Iris pigment epithelial cell (primary cell): Measurements from ENCODE around the gene BIVM.

Experiments
- DNase-seq: peaks from one replicate; pipeline ENCODE4 v3.0.0-alpha.2; 2011; ENCODE audit warnings: low read depth

BIVM gene

DNA sequence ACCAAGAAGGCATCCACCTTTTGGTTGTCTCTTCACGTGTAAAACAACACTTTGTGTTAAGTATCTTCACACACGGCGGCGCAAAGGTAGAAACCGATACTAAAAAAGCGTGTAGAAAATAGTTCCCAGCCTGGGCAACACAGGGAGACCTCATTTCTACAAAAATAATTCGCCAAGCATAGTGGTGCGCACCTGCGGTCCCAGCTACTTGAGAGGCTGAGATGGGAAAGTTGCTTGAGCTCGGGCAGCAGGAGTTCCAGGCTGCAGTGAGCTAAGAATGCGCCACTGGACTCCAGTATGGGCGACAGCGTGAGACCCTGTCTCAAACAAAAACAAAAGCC, 46.3 kb downstream of the BIVM start:
- DNase-seq = no peak

DNA sequence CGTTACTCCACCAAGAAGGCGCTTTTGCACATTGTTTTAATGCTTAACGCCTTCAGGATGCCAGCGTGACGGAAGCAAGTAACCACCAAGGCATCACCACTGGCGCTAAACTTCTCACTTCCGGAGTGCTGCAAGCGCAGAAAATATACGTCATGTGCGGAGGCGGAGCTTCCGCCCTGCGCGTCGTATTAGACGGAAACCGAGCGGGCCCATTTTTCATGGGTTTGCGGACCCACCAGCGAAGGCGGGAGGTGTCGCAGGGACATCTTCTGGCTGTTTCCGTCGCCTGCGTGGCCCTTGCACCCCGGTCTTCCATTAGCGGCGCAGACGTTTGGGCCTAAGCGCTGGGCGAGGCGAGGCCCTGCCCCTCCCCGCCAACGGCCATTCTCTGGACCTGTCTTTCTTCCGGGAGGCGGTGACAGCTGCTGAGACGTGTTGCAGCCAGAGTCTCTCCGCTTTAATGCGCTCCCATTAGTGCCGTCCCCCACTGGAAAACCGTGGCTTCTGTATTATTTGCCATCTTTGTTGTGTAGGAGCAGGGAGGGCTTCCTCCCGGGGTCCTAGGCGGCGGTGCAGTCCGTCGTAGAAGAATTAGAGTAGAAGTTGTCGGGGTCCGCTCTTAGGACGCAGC, 46.8 kb downstream of the BIVM start, which contains the start of gene ERCC5:
ERCC5 (plus strand) TSS at position 403 of the 631 bp plus-strand sequence. CDS start 235 bp downstream, outside the sequence.
- DNase-seq = peak; percentile 96

DNA sequence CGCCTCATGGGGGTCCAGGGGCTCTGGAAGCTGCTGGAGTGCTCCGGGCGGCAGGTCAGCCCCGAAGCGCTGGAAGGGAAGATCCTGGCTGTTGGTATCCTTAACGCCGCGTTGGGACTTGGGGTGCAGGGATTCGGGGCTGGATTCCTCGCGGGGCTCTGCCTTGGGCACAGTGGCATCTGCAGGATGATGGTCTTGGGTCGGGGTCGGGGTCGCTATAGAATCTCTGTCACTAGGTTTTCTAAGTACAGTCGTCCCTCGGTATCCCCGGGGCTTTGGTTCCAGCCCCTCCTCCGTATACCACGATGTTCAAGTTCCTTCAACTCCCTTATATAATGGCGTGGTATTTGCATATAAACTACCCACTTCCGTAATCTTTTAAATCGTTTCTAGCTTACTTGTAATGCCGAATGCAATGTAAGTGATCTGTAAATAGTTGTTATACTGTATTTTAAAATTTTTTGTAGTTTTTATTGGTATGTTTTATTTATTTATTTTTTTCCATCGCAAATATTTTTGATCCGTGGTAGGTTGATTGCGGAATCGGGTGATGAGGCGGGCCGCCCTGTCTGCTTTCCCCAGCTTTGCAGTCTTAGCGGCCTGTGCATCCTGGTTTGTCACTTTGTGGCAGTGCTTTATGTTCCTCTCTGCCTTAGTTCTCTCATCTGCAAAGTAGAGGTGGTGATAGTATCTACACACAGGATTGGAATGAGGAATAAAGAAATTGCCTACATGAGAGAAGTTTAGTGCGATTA, 47.5 kb downstream of the BIVM start:
- DNase-seq = peak; percentile 55

DNA sequence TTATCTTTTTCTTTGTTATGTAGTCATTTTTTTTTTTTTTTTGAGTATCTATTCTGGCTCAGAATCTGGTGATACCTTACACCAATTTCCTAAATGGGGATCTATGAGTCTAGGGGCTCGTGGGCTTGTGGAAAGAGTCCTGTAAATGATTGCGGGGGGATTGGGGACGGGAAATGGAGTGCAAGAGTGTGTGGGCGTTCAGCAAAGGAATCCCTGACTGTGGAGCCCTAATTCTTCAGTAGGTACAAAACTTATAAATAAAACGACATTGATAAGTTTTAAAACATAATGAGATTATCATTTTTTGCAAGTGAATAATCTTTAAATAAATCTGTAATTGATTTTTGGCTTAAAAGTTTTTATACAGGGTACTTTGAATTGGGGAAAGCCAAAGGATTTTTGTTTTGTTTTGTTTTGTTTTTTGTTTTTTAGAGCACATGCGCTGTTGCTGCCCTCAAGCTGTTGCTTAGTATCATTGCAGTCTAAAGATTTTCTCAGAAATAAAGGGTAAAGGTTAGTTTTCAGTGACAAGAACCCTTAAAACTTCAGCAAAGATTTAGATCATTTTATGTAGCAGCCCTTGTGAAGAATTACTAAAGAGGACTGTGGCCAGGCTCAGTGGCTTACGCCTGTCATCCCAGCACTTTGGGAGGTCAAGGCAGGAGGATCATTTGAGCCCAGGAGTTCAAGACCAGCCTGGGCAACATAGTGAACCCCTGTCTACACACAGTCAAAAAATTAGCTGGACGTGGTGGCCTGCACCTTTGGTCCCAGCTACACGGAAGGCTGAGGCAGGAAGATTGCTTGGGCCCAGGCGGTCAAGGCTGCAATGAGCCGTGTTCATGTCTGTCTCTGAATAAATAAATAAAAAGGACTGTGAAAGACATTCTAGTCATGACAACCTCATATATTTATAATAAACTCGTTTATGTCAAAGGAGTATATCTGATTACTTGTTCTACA, 48.6 kb downstream of the BIVM start:
- peak; percentile 52 for DNase-seq

DNA sequence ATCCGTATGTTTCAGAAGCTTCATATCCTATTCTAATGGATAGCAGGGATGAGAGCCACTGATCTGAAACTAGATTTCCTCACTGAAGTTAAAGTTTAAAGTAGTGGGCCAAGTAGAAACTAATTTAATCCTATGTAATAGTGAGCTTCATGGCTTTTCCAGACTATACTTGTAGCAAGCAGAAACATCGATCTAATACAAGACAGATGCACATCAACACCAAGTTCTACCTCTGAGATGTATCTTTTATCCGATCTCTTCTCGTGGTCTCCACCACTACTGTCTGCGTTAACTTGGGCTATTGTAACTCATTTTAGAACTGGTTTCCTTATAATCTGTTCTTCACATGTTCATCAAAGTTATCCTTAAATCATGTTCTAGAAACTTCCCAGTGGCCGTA, 50.0 kb downstream of the BIVM start:
- DNase-seq = no peak

DNA sequence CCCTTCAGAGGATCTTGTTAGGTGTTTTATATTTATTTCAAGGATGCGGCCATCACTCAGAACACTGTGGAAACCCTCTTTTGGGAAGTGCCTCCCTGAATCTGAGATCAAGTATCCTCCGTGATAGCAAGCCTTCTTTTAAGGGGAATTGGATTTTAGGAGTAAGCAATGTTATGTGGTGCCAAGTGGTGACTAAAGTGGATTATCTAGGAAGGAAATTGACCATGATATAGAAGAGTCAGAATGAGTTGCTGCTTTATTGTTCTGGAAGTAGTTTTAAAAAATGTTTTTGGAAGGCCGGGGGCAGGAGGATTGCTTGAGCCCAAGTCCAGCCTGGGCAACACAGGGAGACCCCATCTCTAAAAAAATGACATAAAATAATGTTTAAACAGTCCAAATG, 53.6 kb downstream of the BIVM start:
- no peak for DNase-seq

DNA sequence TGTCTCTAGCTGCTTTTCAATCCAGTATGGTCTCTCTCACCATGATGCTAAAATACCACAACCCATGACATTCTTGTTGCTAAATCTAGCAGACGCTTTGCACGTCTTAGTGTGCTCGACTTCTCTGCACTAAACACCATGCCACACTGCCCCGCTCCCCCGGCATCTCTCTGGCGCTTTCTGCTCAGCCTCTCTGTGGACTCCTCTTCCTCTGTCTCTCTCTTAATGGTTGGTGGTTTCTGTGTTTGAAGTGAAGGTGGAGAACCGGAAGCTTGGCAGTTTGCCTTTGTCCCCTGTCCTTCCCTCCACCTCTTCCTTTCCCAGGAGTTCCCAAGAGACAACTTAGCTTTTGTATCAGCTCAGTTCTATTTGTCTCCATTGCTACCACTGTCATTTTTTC, 55.8 kb downstream of the BIVM start:
- no peak for DNase-seq

DNA sequence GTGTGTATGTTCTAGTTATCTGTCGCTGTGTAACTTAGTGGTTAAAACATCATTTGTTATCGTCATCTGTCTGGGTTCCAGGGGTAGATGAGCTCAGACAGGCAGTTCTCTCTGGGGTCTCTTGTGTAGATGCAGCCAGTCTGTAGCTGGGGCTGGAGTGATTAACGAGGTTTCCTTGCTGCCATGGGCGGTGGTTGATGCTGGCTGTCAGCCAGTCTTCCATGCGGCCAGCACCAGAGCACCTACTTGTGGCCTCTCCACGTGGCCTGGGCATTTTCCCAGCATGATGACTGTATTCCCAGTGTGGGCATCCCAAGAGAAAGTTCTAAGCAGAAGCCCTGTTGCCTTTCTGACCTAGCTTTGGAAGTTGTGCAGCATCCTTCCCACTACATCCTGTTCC, 57.6 kb downstream of the BIVM start:
- no peak for DNase-seq

DNA sequence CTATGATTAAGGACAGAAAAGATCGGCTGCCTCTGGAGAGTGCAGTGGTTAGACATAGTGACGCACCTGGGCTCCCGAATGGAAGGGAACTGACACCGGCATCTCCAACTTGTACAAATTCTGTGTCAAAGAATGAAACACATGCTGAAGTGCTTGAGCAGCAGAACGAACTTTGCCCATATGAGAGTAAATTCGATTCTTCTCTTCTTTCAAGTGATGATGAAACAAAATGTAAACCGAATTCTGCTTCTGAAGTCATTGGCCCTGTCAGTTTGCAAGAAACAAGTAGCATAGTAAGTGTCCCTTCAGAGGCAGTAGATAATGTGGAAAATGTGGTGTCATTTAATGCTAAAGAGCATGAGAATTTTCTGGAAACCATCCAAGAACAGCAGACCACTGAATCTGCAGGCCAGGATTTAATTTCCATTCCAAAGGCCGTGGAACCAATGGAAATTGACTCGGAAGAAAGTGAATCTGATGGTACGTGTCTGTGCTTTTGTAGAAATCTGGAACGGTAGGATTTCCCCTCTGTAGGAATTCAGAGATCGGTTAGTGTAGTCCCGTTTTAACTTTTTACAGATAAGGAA, 63.8 kb downstream of the BIVM start:
- no peak for DNase-seq

DNA sequence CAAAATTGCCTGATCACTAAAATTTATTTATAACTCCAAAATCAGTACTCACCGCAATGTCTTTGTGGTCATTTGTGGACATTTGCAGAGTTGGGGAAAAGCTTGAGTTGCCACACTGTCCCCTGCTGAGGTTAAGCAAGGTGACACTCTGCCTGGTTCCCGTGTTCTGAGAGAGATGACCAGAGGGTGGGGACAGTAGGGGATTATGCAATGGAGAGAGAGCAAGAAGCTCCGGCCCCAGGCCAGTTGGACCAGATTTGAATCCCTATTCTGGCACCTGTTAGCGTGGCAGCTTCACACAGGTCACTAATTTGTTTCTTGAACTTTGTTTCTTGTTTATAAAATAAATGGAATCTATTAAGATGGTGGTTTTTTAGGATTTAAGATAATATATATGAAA, 64.7 kb downstream of the BIVM start:
- no peak for DNase-seq

DNA sequence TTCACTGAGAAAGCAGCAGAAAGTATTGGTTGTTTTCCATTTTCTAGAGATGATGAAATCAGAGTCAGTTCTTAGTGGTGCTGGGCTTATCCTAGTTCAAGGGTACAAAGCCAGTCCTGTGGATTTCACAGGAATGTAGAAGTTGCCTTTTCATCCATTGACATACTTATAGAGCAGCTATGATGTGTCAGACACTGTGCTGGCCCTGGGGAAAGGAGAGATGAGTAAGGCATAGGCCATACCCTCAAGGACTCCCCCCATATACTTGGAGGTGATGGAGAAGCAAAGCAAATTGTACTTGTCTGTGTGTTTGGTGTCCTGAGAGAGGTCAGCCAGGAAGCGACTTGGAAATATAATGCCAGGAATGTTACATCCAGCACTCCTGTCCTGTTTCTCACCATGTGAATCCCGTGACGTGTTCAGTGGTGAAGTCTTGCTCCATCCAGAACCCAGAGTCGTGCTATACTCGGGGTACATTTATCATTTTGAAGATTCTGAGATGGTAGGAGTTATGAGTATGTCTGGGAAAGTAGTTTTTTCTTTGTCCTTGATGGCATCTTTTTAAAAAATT, 69.5 kb downstream of the BIVM start:
- DNase-seq = peak; percentile 71

DNA sequence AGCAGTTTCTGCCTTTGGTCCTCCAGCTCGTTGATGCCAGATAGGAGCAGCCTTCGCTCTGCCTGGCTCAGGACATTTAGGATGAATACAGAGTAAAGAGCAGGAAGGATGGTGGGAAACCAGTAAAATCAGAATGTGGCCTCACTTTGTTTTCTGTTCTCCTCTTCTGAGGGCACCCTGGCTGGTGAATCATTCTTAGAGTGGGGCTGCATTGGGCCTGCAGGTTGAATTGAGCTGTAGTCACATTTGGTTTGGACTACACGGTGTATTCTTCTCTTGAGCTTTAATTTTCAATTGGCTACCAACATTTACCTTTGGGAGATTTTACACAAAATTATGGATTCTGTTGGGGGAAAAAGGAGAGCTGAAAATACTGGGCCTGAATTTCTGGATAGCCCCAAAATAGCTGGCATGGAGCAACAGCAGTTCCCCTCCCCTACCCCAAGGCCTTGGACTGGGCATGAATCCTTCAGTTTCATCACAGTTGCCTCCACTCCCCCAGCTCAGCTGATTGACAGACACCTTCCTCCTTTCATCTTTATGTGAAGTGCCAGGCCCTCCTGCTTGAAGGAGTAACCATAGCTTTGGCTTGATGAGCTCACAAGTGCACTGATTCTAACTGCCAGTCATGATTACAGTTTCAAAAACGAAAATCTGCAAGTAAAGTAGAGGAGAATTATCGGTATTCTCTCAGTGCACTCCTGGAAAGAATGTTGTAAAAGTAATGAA, 71.2 kb downstream of the BIVM start:
- DNase-seq = no peak

DNA sequence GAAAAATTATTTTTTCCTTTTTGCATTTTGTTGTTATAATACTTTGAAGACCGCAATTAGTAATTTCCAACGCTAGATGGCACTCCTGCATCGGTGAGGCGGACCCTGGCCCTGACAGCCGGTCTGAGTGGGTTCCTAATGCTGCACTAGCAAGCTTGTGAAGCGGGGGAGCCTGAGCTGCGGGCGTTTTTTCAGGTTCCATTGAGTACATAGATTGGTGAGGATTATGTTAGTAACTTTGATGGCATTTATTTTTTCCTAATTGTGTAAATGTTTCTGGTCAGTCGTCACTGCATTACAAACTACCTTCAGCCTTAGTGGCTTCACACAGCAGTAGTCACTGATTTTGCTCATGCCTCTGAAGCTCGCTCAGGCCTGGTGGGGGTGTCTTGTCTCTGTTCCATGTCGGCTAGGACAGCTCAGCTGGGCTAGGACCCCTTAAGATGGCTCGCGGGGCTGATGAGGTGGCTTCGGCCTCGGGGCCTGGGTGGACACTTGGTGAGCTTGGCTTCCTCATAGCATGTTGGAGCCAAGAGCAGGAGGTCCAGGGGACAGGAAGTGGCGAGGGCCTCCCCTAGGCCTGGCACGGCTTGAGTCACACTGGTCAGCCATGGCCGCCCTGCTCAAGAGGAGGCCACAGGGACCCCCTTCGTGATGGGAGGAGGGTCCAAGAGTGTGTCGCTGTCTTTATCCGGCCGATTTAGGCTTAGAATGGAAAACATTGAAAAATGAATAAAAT, 71.9 kb downstream of the BIVM start:
- peak; percentile 64 for DNase-seq

DNA sequence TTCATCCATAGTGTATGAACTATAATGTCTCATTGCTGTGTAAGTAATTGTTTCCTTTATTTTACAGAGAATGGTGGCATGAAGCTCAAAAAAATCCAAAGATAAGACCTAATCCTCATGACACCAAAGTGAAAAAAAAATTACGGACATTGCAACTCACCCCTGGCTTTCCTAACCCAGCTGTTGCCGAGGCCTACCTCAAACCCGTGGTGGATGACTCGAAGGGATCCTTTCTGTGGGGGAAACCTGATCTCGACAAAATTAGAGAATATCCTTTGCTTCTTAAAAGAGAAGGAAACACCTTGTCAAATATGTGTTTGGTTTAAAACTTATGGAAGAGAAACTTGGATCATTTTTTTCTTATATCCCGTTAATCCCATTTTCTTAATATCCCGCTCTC, 73.2 kb downstream of the BIVM start:
- peak; percentile 26 for DNase-seq

DNA sequence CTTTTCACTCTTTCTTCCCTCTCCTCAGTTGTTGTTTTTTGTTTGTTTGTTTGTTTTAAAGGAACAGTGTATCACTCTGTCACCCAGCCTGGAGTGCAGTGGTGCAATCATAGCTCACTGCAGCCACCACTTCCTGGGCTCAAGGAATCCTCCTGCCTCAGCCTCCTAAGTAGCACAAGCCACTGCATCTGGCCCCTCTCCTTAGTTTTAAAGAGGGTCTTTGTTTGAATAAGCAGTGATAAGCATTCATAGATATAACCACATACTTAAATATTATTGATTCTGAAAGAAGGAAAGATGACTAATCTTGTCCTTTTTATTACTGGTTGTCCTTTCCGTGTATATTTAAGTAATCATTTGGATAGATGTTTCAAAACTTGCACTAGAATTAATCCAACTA, 73.6 kb downstream of the BIVM start:
- no peak for DNase-seq

DNA sequence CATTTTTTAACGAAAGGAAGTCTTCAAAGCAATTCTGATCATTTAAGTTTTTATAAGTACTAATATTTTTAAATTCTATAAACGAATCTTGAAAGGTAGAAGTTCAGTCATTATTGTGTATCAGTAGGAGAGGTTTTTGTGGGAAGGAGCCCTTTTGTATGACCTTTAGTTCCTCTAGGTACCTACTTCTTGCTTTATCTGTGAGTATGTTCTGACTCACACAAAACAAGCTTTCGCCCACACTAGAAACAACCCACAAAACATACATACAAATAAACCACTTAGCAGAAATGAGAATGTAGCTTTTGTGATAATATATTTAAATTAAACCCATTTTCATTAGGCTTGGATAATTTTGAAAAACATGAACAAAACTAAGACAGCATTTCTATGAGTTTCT, 74.7 kb downstream of the BIVM start:
- peak; percentile 71 for DNase-seq

DNA sequence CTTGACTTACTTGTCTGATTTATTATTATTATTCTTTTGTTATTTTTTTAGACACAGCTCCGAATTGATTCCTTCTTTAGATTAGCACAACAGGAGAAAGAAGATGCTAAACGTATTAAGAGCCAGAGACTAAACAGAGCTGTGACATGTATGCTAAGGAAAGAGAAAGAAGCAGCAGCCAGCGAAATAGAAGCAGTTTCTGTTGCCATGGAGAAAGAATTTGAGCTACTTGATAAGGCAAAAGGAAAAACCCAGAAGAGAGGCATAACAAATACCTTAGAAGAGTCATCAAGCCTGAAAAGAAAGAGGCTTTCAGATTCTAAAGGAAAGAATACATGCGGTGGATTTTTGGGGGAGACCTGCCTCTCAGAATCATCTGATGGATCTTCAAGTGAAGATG, 76.3 kb downstream of the BIVM start:
- DNase-seq = no peak

DNA sequence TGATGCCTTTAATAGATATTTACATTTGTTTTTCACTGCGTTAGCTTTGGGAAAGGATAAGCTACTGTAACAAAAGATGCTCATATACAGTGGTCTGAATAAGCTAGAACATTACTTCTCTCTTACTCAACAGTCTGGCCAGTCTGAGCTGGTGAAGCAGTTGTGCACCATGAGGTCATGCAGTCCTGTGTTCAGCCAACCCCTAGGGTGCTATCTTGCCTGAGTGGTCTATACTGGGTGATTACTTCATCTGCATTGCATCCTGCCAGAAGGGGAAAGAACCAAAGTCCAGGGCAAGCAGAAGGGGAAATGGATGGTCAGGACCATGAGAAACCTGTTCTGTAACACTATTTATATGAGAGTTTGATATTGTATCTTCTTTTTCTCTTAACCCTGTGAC, 78.4 kb downstream of the BIVM start:
- peak; percentile 87 for DNase-seq

DNA sequence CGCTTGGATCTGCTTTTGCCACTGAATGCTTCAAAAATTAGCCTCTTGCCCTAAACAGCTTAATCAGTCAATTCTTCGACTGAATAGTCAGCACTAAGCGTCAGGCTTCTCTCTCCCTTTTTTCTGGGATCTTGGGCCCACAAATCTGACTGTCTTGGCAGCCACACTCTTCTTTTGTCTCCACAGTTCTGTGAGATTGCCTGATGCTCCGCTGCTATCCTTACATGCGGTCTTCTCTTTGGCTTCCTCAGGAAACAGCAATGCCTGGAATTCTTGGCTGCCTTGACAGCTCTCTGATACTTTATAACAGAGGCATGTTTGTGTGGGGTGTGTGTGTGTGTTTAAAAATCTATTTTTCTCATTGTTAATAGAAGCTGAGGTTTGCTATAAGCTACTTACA, 79.6 kb downstream of the BIVM start:
- peak; percentile 67 for DNase-seq

DNA sequence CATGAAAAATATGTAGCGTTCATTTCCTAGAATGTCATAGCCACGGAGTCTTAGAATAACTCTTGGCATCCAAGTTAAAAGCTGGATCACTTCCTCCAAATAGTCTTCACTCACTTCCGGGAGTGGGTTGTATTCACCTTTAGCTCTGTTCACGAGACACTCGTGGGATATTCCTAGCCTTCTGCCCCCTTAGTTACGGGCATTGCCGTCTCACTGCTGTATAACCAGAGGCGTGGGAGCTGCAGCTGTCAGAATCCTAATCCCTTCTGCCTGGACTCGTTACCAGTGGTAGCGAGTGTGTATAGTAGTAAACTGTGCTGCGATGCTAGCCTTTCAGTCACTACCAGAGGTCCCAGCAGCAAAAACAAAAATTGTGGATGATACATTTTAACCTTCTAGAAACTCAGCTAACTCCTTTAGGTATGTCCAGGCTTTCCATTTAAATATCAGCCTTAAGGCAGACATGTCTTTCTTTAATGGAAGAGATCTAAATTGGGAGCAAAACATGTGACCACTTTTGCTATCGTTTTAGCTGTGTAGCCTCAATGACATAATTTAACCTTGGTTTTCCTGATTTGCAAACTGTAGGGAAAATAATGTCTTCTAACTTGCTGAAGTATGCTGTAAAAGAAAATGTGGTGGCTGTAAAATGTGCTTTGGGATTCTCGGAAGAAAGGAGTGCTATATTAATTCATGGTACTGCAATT, 81.0 kb downstream of the BIVM start:
- no peak for DNase-seq
